ENCODE results near the gene FRRS1L.
A peak's percentile ranks its signal among the peaks of the same experiment; 100 is the strongest.

Gene FRRS1L

GRCh38 chr9:109176386-109176785, 9.3 kb upstream of the FRRS1L start:
- no peak for DNase-seq (ENCODE audit: low spot score)

GRCh38 chr9:109172935-109173334, 5.9 kb upstream of the FRRS1L start:
- DNase-seq (ENCODE audit: low spot score): no peak

DNA sequence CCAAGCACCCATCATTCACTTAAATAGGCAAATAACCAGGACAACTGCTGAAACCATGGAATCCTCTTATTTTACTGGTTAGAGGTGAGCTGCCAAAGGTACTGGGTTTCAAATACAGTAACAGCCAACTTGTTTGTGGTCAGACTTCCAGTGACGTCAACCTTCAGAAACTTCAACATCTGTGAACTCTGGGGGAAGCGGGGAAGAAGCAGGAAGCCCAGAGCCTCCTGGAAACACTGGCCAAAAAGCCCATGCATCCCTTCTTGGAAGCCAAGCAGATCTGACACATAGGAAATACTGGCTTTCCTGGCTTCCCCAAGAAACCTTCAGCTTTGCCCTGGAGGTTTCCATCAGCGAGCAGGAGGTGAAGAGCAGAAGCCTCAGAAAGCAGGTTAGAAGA, 4.9 kb upstream of the FRRS1L start:
- DNase-seq (ENCODE audit: low spot score): no peak

DNA sequence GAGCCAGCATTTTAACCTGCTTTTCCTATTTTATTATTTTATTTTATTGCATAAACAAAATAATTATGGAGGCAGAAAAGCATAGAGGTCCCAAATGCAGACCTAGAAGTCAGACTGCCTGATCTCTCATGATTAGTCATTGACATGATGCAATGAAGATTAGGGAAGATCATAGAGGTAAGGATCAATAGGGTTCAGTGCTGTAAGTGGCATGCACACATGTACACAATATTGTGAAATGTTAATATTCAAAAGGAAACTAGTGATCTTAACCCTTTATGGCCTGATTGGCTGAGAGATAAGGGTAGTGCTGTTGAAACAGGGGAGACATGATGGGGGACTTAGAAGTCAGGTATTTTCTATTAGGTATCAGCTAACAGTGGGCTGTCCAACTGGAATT, 1.1 kb upstream of the FRRS1L start:
- DNase-seq (ENCODE audit: low spot score): no peak

DNA sequence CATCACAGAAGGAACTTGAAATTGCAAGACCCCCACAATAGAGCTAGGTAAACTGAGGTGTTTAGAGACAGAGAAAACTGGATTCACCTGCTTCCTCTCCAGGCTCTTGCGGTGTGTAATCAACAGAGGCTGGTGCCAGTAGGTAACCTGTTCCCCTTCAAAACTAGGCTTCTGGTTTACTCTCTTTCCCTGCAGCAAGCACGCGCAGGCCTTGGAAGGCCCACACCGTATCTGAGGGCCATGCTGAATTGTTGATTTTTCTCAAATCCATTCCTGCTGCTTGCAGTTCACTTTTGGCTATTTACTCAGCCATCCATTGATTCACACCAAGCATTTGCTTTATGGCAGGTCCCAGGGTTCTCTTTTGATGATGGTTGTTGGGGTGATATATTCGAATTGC, 667 bp upstream of the FRRS1L start:
- no peak for DNase-seq (ENCODE audit: low spot score)

- DNase-seq (ENCODE audit: low spot score): no peak
Observed at GRCh38 chr9:109166171-109166770, 778 bp downstream of the FRRS1L start.

DNA sequence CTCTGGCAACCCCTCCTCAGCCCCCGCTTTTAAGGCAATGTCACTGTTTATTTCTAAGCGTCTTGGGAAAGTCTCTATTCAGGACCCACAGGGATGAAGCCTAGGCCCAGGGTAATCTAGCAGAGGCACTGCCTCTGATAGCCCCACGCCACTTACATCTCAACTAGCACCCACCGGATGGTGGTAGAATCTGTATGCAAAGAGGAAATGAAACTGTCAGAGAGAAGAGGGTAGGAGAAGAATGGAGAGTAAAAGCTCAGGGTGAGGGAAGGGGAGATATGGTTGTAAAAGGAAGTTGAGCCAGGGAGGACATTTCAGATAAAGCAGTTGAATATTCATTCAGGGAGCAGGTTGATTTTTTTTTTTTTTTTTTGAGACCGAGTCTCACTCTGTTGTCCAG, 3.0 kb downstream of the FRRS1L start:
- no peak for DNase-seq (ENCODE audit: low spot score)

GRCh38 chr9:109163194-109163593, 3.9 kb downstream of the FRRS1L start:
- DNase-seq (ENCODE audit: low spot score): no peak

- DNase-seq (ENCODE audit: low spot score): no peak
Observed at GRCh38 chr9:109162677-109163076, 4.4 kb downstream of the FRRS1L start.

DNA sequence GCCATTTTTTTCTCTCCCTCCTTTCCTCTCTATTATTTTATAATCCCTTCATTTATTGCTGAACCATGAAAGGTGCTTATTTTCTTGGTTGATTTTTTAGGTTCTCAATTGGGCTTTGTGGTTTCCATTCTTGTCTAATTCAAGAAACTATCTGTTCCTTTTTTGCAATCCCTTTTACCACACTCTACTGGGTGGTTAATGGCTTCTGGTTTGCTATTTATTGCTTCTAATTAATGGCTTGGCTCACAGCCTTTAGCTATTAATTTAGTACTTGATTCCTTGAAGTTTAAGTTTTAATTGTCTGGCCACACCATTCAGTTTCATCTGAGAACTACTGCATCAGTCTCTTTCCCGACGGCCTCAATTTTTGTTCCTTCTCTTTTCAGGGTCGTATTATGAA, 5.6 kb downstream of the FRRS1L start:
- no peak for DNase-seq (ENCODE audit: low spot score)

- no peak for DNase-seq (ENCODE audit: low spot score)
Observed at GRCh38 chr9:109159583-109159982, 7.5 kb downstream of the FRRS1L start.

DNA sequence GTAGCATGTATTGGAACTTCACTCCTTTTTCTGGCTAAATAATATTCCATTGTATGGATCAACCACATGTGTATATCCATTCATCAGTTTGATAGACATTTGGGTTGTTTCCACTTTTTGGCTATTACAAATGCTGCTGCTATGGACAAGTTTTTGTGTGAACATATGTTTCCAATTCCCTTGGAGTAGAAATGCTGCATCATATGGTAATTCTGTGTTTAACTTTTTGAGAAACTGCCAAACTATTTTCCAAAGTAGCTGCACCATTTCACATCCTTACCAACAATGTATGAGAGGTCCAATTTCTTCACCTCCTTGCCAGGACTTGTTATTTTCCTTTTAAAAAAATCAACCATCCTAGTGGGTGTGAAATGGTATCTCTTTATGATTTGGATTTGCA, 8.4 kb downstream of the FRRS1L start:
- no peak for DNase-seq (ENCODE audit: low spot score)

DNA sequence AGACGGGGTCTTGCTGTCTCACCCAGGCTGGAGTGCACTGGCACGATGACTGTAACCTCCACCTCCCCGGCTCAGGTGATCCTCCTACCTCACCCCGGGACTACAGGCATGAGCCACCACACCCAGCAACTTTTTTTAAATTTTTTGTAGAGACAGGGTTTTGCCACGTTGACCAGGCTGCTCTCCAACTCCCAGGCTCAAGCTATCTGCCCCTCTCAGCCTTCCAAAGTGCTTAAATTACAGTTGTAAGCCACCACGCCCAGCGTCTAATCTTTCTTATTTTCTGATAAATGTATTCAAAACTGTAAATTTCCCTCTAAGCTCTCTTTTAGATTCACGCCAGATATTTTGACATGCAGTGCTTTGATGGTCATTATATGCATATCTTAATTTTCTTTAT, 10.3 kb downstream of the FRRS1L start:
- DNase-seq (ENCODE audit: low spot score): no peak

GRCh38 chr9:109150925-109151545, 16.0 kb downstream of the FRRS1L start:
- DNase-seq (ENCODE audit: low spot score): no peak

GRCh38 chr9:109149722-109150121, 17.3 kb downstream of the FRRS1L start:
- DNase-seq (ENCODE audit: low spot score): no peak

DNA sequence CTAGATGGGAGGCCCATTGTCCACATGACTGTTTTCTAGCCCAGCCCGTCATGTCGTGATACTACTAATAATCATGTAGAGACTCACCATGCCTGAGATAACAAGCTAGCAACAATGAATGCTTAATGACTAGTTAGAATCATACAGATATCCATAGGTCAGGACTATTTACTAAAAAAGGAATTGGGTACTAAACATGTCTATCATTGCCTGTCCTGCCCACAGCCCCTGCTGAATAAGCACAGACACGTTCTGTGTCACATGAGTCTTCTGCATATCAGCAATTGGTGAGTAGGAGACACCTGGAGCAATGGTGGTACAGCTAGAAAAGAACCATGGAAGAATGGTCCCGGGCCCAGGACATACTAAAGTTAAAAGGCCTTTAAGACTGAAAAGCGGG, 18.0 kb downstream of the FRRS1L start:
- no peak for DNase-seq (ENCODE audit: low spot score)

- no peak for DNase-seq (ENCODE audit: low spot score)
Observed at GRCh38 chr9:109145051-109145450, 22.0 kb downstream of the FRRS1L start.

- DNase-seq (ENCODE audit: low spot score): peak; percentile 89
Observed at GRCh38 chr9:109143881-109144562, 23.0 kb downstream of the FRRS1L start.

DNA sequence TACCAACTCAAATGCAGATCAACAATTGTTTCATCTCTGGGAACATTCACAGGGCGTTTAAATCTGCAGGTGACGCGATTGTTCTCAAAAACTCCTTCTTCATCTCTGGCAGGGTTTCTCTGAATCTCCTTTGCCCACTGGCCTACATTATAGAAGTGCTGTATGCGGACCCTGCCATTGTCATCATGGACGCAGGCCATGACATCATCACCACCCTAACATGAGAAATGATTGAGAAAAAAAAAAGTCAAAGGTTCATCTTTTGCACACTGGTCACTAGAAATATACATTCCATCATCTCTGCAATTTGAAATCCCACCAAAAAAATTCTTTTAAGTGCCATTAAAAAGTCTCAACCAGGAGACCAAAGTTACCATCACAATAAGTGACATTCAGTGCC, 25.7 kb downstream of the FRRS1L start:
- DNase-seq (ENCODE audit: low spot score): no peak

DNA sequence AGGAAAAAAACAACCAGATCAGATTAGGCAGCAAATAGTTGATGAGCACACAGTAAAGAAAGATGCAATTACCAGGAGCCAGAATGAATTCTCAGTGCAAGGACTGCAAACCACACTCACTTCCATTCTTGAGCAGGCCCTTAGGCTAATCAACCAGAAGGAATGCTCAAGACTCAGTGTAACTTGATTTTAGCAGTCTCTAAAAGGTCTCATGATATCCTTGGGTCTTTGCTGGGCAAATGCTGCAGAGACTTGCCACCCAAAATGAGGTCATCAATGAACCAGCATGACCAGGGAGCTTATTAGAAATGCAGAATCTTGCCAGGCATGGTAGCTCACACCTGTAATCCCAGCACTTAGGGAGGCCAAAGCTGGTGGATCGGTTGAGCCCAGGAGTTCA, 27.2 kb downstream of the FRRS1L start:
- no peak for DNase-seq (ENCODE audit: low spot score)

- DNase-seq (ENCODE audit: low spot score): no peak
Observed at GRCh38 chr9:109138421-109138820, 28.6 kb downstream of the FRRS1L start.

GRCh38 chr9:109134167-109134578, 32.9 kb downstream of the FRRS1L start:
- no peak for DNase-seq (ENCODE audit: low spot score)

GRCh38 chr9:109133533-109133932, 33.5 kb downstream of the FRRS1L start:
- no peak for DNase-seq (ENCODE audit: low spot score)

- DNase-seq (ENCODE audit: low spot score): no peak
Observed at GRCh38 chr9:109132567-109133021, 34.5 kb downstream of the FRRS1L start.
